NOMO-1 treated with dmso at 0.1 percent for 144 hours (cell line): ENCODE measurements around the gene TTYH2.
"Not testable (repeated sequence)": the region's sequence is repeated elsewhere in the genome, so short reads cannot be mapped to it uniquely, and the experiment has no call there.

Experiments used
- DNase-seq: peaks from one replicate; lab custom pipeline; 2025; ENCODE audit not compliant: unreplicated experiment; lab: John Stamatoyannopoulos, UW

The TTYH2 gene

GRCh38 chr17:74282274-74282586 lies 68.9 kb downstream of the TTYH2 start:
- DNase-seq: not testable (repeated sequence)

GRCh38 chr17:74282587-74283370 lies 69.4 kb downstream of the TTYH2 start:
- peak; percentile 59 for DNase-seq

- no peak for DNase-seq
These were observed 70.0 kb downstream of the TTYH2 start for GRCh38 chr17:74283371-74283673.

GRCh38 chr17:74287031-74287602 lies 73.7 kb downstream of the TTYH2 start:
- DNase-seq: no peak

- DNase-seq: no peak
These were observed 75.4 kb downstream of the TTYH2 start for GRCh38 chr17:74288785-74289184.

GRCh38 chr17:74289688-74290087 lies 76.3 kb downstream of the TTYH2 start:
- DNase-seq: no peak

- DNase-seq: no peak
These were observed 77.0 kb downstream of the TTYH2 start for GRCh38 chr17:74290340-74290739.

- no peak for DNase-seq
These were observed 79.1 kb downstream of the TTYH2 start for GRCh38 chr17:74292495-74292894.

GRCh38 chr17:74295625-74296547 lies 82.5 kb downstream of the TTYH2 start:
- DNase-seq: no peak

- peak; percentile 53 for DNase-seq
These were observed 83.2 kb downstream of the TTYH2 start for GRCh38 chr17:74296548-74296936.

- no peak for DNase-seq
These were observed 84.6 kb downstream of the TTYH2 start for GRCh38 chr17:74297941-74298340.

GRCh38 chr17:74298778-74299177 lies 85.4 kb downstream of the TTYH2 start:
- no peak for DNase-seq

- no peak for DNase-seq
These were observed 86.0 kb downstream of the TTYH2 start for GRCh38 chr17:74299226-74300009.

GRCh38 chr17:74303305-74303704 lies 89.9 kb downstream of the TTYH2 start:
- DNase-seq: peak; percentile 45

- DNase-seq: no peak
These were observed 90.8 kb downstream of the TTYH2 start for GRCh38 chr17:74304184-74304583.

GRCh38 chr17:74305865-74306654 lies 92.7 kb downstream of the TTYH2 start:
- DNase-seq: peak; percentile 67

GRCh38 chr17:74307984-74308773 lies 94.8 kb downstream of the TTYH2 start:
- no peak for DNase-seq

GRCh38 chr17:74309902-74310301 lies 96.5 kb downstream of the TTYH2 start:
- no peak for DNase-seq
